OCI-LY1 (cell line): ENCODE results near the gene TMEM121.
A peak's percentile ranks its signal among the peaks of the same experiment; 100 is the strongest.

ENCODE experiments used
- H2AFZ ChIP-seq: fragments of 200-600 bp; sonication (generic), shearing (Covaris generic); 2 replicates; pipeline ENCODE4 v1.6.0; 2014; ENCODE audit warnings: antibody characterized with exemption, mild to moderate bottlenecking, low read length
- H3F3A ChIP-seq: fragments of 200-600 bp; sonication (generic), shearing (Covaris generic); 2 replicates; pipeline ENCODE4 v1.6.0; 2014; ENCODE audit warnings: mild to moderate bottlenecking, antibody characterized with exemption, low read length, moderate library complexity; ENCODE audit not compliant: insufficient read depth
- H3K27ac ChIP-seq: fragments of 200-600 bp; sonication (generic); 2 replicates; pipeline ENCODE4 v1.5.1; 2014; ENCODE audit warnings: low read length, mixed run types, mild to moderate bottlenecking, low read depth; ENCODE audit not compliant: poor library complexity, severe bottlenecking
- H3K27me3 ChIP-seq: fragments of 200-600 bp; sonication (generic); 2 replicates; pipeline ENCODE4 v1.6.0; 2014; ENCODE audit warnings: antibody characterized with exemption, mild to moderate bottlenecking, low read length, moderate library complexity; ENCODE audit not compliant: insufficient read depth
- H3K36me3 ChIP-seq: fragments of 200-600 bp; sonication (generic); 2 replicates; pipeline ENCODE4 v1.6.1; 2014; ENCODE audit warnings: mild to moderate bottlenecking, antibody characterized with exemption, low read length, moderate library complexity, mixed read lengths; ENCODE audit not compliant: insufficient read depth
- H3K4me1 ChIP-seq: fragments of 200-600 bp; sonication (generic); 2 replicates; pipeline ENCODE4 v1.5.1; 2014; ENCODE audit warnings: mild to moderate bottlenecking, low read length, moderate library complexity; ENCODE audit not compliant: insufficient read depth, severe bottlenecking
- H3K4me2 ChIP-seq: fragments of 200-600 bp; sonication (generic), shearing (Covaris generic); 2 replicates; pipeline ENCODE4 v1.6.1; 2014; ENCODE audit warnings: low read length
- H3K4me3 ChIP-seq: fragments of 200-600 bp; sonication (generic); 2 replicates; pipeline ENCODE4 v1.5.1; 2014; ENCODE audit warnings: low read length, low read depth, mild to moderate bottlenecking, mixed read lengths; ENCODE audit not compliant: poor library complexity, severe bottlenecking
- H3K79me2 ChIP-seq: fragments of 200-600 bp; shearing (Covaris generic); 2 replicates; pipeline ENCODE4 v1.6.1; 2016; ENCODE audit warnings: mixed run types, low read length, mixed read lengths; ENCODE audit not compliant: insufficient read depth
- H3K9ac ChIP-seq: fragments of 200-600 bp; sonication (generic), shearing (Covaris generic); 2 replicates; pipeline ENCODE4 v1.6.1; 2014; ENCODE audit warnings: mild to moderate bottlenecking, low read length, mixed read lengths
- H3K9me2 ChIP-seq: fragments of 200-600 bp; sonication (generic), shearing (Covaris generic); 2 replicates; pipeline ENCODE4 v1.6.1; 2014; ENCODE audit warnings: low read depth, mild to moderate bottlenecking, low read length, mixed read lengths
- H3K9me3 ChIP-seq: fragments of 200-600 bp; shearing (Covaris generic); 2 replicates; pipeline ENCODE4 v1.6.1; 2014; ENCODE audit warnings: low read length, mixed read lengths
- H4K20me1 ChIP-seq: fragments of 200-600 bp; sonication (generic), shearing (Covaris generic); 2 replicates; pipeline ENCODE4 v1.6.0; 2016; ENCODE audit warnings: mild to moderate bottlenecking, low read length; ENCODE audit not compliant: insufficient read depth
- EZH2 ChIP-seq: fragments of 200-600 bp; sonication (generic), shearing (Covaris generic); IDR thresholded peaks from 2 replicates; pipeline ENCODE4 v1.8.0; 2017; ENCODE audit warnings: borderline replicate concordance, mixed run types, mild to moderate bottlenecking, antibody characterized with exemption, low read length, moderate library complexity, mixed read lengths
- TF ChIP-seq, protein P1 (sequence below): fragments of 200-600 bp; sonication (generic), shearing (Covaris generic); IDR thresholded peaks from 2 replicates; pipeline ENCODE4 v1.5.1; 2017; ENCODE audit warnings: mild to moderate bottlenecking, antibody characterized with exemption, low read length, moderate library complexity, mixed read lengths

TMEM121 gene

DNA sequence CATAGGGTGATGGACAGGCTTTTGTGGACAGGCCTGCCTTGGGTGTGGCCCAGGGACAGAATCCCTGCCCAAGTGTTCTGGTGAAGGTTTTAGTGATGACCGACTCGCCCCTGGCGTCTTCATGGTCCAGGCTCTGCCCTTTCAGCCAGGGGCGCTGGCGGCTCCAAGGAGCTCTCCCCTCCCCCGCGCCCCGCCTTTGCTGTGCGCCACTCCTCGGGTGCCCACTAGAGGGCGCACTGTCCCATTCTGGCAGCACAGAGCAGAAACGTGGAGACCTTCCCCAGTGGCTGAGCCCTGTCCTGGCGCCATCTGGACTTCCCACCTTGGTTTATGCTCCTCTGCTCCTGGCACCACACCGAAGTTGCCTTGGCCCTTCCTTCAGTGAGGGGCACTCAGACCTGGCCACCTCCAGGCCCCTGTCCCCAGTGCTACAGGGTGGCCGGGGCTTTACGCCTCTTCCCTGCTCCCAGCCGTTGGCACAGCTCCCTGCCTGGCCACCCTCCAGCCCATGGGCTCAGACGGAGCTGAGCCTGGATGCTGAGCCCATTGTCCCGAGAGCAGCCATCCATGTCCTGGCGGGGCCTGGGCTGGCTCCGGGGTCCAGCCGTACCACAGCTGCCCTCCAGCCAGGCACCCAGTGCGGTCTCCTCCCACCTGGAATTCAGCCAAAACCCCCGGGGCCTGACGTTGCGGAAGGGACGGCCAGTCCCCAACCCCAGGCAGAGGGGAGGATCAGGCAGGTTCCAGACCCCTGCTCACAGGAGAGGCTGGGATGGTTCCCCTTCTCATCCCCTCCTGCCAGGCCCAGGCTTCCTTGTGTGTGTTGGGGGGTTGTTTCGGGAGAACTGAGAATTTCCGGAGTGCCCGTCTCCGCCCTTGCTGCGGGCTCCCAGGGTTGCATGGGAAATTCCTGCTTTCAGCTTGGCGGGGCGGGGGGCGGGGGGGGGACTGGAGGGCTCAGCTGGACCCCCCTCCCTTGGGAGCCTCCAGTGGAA is 45.3 kb upstream of the TMEM121 start:
- Histone ChIP-seq H3K9me3 (no peaks in the 10 kb centered on the region), H3K36me3 (no peaks in the 10 kb centered on the region), H3K9ac (peak overlapping the region; percentile 28; the same call in 1 of the 2 replicates), H3K9me2 (no peaks in the 10 kb centered on the region), H3K4me3 (peak overlapping the region; percentile 41), H3K79me2 (no peaks in the 10 kb centered on the region), H3K27me3 (peaks cover 33% of the 10 kb centered on the region), H3K27ac (no peak overlapping the region), H2AFZ (no peak overlapping the region), H3K4me1 (peaks cover 18% of the 10 kb centered on the region), H3K4me2 (peak overlapping the region; percentile 56), H3F3A (no peaks in the 10 kb centered on the region), H4K20me1 (no peaks in the 10 kb centered on the region)
- TF ChIP-seq, protein P1, sequence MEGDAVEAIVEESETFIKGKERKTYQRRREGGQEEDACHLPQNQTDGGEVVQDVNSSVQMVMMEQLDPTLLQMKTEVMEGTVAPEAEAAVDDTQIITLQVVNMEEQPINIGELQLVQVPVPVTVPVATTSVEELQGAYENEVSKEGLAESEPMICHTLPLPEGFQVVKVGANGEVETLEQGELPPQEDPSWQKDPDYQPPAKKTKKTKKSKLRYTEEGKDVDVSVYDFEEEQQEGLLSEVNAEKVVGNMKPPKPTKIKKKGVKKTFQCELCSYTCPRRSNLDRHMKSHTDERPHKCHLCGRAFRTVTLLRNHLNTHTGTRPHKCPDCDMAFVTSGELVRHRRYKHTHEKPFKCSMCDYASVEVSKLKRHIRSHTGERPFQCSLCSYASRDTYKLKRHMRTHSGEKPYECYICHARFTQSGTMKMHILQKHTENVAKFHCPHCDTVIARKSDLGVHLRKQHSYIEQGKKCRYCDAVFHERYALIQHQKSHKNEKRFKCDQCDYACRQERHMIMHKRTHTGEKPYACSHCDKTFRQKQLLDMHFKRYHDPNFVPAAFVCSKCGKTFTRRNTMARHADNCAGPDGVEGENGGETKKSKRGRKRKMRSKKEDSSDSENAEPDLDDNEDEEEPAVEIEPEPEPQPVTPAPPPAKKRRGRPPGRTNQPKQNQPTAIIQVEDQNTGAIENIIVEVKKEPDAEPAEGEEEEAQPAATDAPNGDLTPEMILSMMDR: peak; percentile 99
- TF ChIP-seq EZH2: no peak

DNA sequence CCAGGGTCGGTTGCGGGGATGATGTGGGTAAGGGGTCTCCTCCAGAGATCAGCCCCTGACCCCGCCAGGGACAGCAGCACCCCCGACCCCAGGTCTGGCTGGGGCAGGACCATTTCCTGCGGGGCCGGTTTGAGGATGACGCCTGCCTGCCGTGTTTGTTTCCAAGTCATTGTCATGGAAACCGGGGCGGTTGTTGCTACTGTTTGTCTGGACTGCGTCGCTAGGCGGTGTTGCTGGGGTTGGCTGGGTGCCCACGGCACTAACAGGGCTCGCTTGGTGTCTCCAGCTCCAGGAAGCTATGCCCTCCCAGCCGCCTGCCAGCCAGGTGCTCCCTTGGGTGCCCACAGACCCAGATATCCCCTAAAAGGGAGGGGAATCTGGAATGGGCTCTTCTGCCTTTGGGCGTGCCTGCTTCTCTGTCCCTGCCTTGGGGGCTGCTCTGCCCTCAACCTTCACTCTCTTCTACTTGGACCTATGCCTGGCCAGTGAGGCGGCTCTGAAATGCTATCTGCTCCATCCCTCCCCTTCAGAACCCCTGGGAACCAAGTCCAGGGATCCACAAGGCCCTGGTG is 44.4 kb upstream of the TMEM121 start:
- Histone ChIP-seq H3K9ac (no peak overlapping the region), H3F3A (no peaks in the 10 kb centered on the region), H3K79me2 (no peaks in the 10 kb centered on the region), H3K9me2 (no peaks in the 10 kb centered on the region), H3K27ac (no peak overlapping the region), H3K4me3 (no peak overlapping the region), H4K20me1 (no peaks in the 10 kb centered on the region), H2AFZ (no peak overlapping the region), H3K27me3 (peaks cover 32% of the 10 kb centered on the region), H3K36me3 (no peaks in the 10 kb centered on the region), H3K4me1 (peaks cover 25% of the 10 kb centered on the region), H3K4me2 (peak overlapping the region; percentile 25; the same call in 1 of the 2 replicates), H3K9me3 (no peaks in the 10 kb centered on the region)
- TF ChIP-seq, protein P1: peak; percentile 38; the same call in 1 of the 2 replicates
- no peak for TF ChIP-seq EZH2

DNA sequence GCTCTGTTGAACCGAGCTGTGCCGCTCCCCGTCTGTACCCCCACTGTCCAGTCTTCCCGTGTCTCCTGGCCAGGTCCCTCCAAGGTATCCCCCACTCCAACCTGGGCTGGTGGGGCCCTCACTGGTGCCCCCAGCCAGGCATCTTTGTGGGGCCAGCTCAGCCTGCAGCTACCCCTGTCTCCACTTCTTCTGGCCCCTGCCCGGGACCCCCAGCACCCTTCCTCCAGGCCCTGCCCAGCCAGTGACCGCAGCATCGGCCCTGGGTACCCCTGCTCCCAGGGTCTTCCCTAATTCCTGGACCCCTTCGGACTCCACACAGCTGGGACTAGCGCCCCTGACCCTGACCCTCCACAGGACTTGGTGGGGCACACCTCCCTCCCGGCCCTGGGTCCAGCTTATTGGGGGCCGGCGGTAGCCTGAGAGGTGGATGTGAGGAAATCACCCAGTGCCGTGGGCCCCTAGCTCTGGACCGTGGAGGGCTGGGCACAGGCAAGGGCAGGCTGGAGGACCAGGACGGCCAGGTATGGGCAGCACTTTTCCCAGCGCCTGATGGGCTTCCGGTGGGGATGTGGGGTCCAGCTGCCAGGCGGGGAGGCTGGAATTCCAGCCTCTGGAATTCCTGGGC is 43.8 kb upstream of the TMEM121 start:
- no peak overlapping the region for H3K4me3 ChIP-seq
- H4K20me1 ChIP-seq: no peaks in the 10 kb centered on the region
- H3K9me2 ChIP-seq: no peaks in the 10 kb centered on the region
- H3K9ac ChIP-seq: no peak overlapping the region
- H3K4me1 ChIP-seq: peaks cover 32% of the 10 kb centered on the region
- no peaks in the 10 kb centered on the region for H3K36me3 ChIP-seq
- H3K27ac ChIP-seq: no peak overlapping the region
- no peaks in the 10 kb centered on the region for H3K79me2 ChIP-seq
- no peak for TF ChIP-seq EZH2
- TF ChIP-seq, protein P1: no peak
- H3K27me3 ChIP-seq: peaks cover 26% of the 10 kb centered on the region
- H3F3A ChIP-seq: no peaks in the 10 kb centered on the region
- no peak overlapping the region for H2AFZ ChIP-seq
- peak overlapping the region; percentile 25; the same call in 1 of the 2 replicates for H3K4me2 ChIP-seq
- no peaks in the 10 kb centered on the region for H3K9me3 ChIP-seq
